ENCODE data around the gene PER3.

PER3 gene

GRCh38 chr1:7827126-7827955 lies 43.2 kb downstream of the PER3 start:
- Histone ChIP-seq H3K4me3 (peak overlapping the region; percentile 67), H3K9me3 (no peaks in the 10 kb centered on the region; the same call in 1 of the 2 replicates)
- peak; percentile 75 to 86 for DNase-seq (ENCODE audit: low spot score in 2 of 2)

GRCh38 chr1:7831458-7831857 lies 47.4 kb downstream of the PER3 start:
- Histone ChIP-seq H3K36me3 (replicated peaks) (peaks cover 32% of the 10 kb centered on the region), H3K27me3 (ENCODE audit: low read depth) (no peaks in the 10 kb centered on the region), H3K9me3 (no peaks in the 10 kb centered on the region; the same call in 1 of the 2 replicates), H3K4me3 (no peak overlapping the region), H3K4me1 (peaks cover 10% of the 10 kb centered on the region)
- in situ Hi-C loops (cut with MboI; ENCODE audit: low sequenced_read_pairs), result no loop called here
- no peak for DNase-seq (ENCODE audit: low spot score in 2 of 2)

More at GRCh38 chr1:7827126-7827955, 43.2 kb downstream of the PER3 start:
- H3K27me3 ChIP-seq (ENCODE audit: low read depth), result no peaks in the 10 kb centered on the region
- peaks cover 14% of the 10 kb centered on the region for H3K4me1 ChIP-seq
- H3K36me3 ChIP-seq (replicated peaks), result peaks cover 17% of the 10 kb centered on the region
- in situ Hi-C loops (cut with MboI; ENCODE audit: low sequenced_read_pairs), result no loop called here

- Histone ChIP-seq H3K9me3 (no peaks in the 10 kb centered on the region; the same call in 1 of the 2 replicates), H3K36me3 (replicated peaks) (peaks cover 48% of the 10 kb centered on the region), H3K27me3 (ENCODE audit: low read depth) (no peaks in the 10 kb centered on the region), H3K4me3 (no peak overlapping the region), H3K4me1 (peaks cover 2% of the 10 kb centered on the region)
- in situ Hi-C loops (cut with MboI; ENCODE audit: low sequenced_read_pairs), result no loop called here
- no peak for DNase-seq (ENCODE audit: low spot score in 2 of 2)
Measured at GRCh38 chr1:7833035-7833434, 48.9 kb downstream of the PER3 start.

- no peaks in the 10 kb centered on the region for H3K27me3 ChIP-seq (ENCODE audit: low read depth)
- peaks cover 62% of the 10 kb centered on the region for H3K36me3 ChIP-seq (replicated peaks)
- DNase-seq (ENCODE audit: low spot score in 2 of 2), result no peak
- in situ Hi-C loops (cut with MboI; ENCODE audit: low sequenced_read_pairs), result no loop called here
- no peak overlapping the region for H3K4me3 ChIP-seq
- no peaks in the 10 kb centered on the region for H3K9me3 ChIP-seq
- no peaks in the 10 kb centered on the region for H3K4me1 ChIP-seq
Measured at GRCh38 chr1:7838714-7839113, 54.6 kb downstream of the PER3 start.

GRCh38 chr1:7839526-7839925 lies 55.4 kb downstream of the PER3 start:
- in situ Hi-C loops (cut with MboI; ENCODE audit: low sequenced_read_pairs), result no loop called here
- no peaks in the 10 kb centered on the region for H3K9me3 ChIP-seq
- DNase-seq (ENCODE audit: low spot score in 2 of 2), result no peak
- peaks cover 62% of the 10 kb centered on the region for H3K36me3 ChIP-seq (replicated peaks)
- no peak overlapping the region for H3K4me3 ChIP-seq
- no peaks in the 10 kb centered on the region for H3K27me3 ChIP-seq (ENCODE audit: low read depth)
- H3K4me1 ChIP-seq, result no peaks in the 10 kb centered on the region

GRCh38 chr1:7842517-7842916 lies 58.4 kb downstream of the PER3 start:
- in situ Hi-C loops (cut with MboI; ENCODE audit: low sequenced_read_pairs), result no loop called here
- H3K9me3 ChIP-seq, result no peaks in the 10 kb centered on the region
- H3K27me3 ChIP-seq (ENCODE audit: low read depth), result no peaks in the 10 kb centered on the region
- H3K4me3 ChIP-seq, result no peak overlapping the region
- no peaks in the 10 kb centered on the region for H3K4me1 ChIP-seq
- DNase-seq (ENCODE audit: low spot score in 2 of 2), result no peak
- peaks cover 37% of the 10 kb centered on the region for H3K36me3 ChIP-seq (replicated peaks)

- in situ Hi-C loops (cut with MboI; ENCODE audit: low sequenced_read_pairs), result no loop called here
- Histone ChIP-seq H3K4me3 (no peak overlapping the region), H3K27me3 (ENCODE audit: low read depth) (no peaks in the 10 kb centered on the region), H3K4me1 (no peaks in the 10 kb centered on the region), H3K36me3 (replicated peaks) (peaks cover 12% of the 10 kb centered on the region), H3K9me3 (no peaks in the 10 kb centered on the region)
- DNase-seq (ENCODE audit: low spot score in 2 of 2), result no peak
Measured at GRCh38 chr1:7845761-7846160, 61.7 kb downstream of the PER3 start.

- no peaks in the 10 kb centered on the region for H3K9me3 ChIP-seq
- H3K4me1 ChIP-seq, result no peaks in the 10 kb centered on the region; the same call in 1 of the 2 replicates
- no peak overlapping the region for H3K4me3 ChIP-seq
- H3K36me3 ChIP-seq (replicated peaks), result peaks cover 10% of the 10 kb centered on the region; the same call in 1 of the 2 replicates
- no peak for DNase-seq (ENCODE audit: low spot score in 2 of 2)
- no peaks in the 10 kb centered on the region for H3K27me3 ChIP-seq (ENCODE audit: low read depth)
- in situ Hi-C loops (cut with MboI; ENCODE audit: low sequenced_read_pairs), result no loop called here
Measured at GRCh38 chr1:7846656-7847055, 62.6 kb downstream of the PER3 start.

GRCh38 chr1:7847599-7847998 lies 63.5 kb downstream of the PER3 start:
- peaks cover 5% of the 10 kb centered on the region for H3K4me1 ChIP-seq
- no peak for DNase-seq (ENCODE audit: low spot score in 2 of 2)
- H3K36me3 ChIP-seq (replicated peaks), result peaks cover 6% of the 10 kb centered on the region; the same call in 1 of the 2 replicates
- no peak overlapping the region for H3K4me3 ChIP-seq
- no peaks in the 10 kb centered on the region for H3K9me3 ChIP-seq
- in situ Hi-C loops (cut with MboI; ENCODE audit: low sequenced_read_pairs), result no loop called here
- no peaks in the 10 kb centered on the region for H3K27me3 ChIP-seq (ENCODE audit: low read depth)

- in situ Hi-C loops (cut with MboI; ENCODE audit: low sequenced_read_pairs), result no loop called here
- Histone ChIP-seq H3K36me3 (replicated peaks) (no peaks in the 10 kb centered on the region), H3K9me3 (no peaks in the 10 kb centered on the region), H3K4me1 (peaks cover 5% of the 10 kb centered on the region), H3K4me3 (no peak overlapping the region), H3K27me3 (ENCODE audit: low read depth) (no peaks in the 10 kb centered on the region)
- DNase-seq (ENCODE audit: low spot score in 2 of 2), result no peak
Measured at GRCh38 chr1:7850786-7851185, 66.7 kb downstream of the PER3 start.

GRCh38 chr1:7852804-7853683 lies 69.0 kb downstream of the PER3 start, which contains the start of gene UTS2:
UTS2 (minus strand) TSS chr1:7853065; CDS start chr1:7853003, 62 bp downstream.
- Histone ChIP-seq H3K36me3 (replicated peaks) (no peaks in the 10 kb centered on the region), H3K9me3 (no peaks in the 10 kb centered on the region), H3K4me3 (no peak within 1 kb of the TSS), H3K4me1 (peaks cover 5% of the 10 kb centered on the region), H3K27me3 (ENCODE audit: low read depth) (no peaks in the 10 kb centered on the region)
- no peak for DNase-seq (ENCODE audit: low spot score in 2 of 2)
- in situ Hi-C loops (cut with MboI; ENCODE audit: low sequenced_read_pairs), result no loop called here

- Histone ChIP-seq H3K4me3 (no peak overlapping the region), H3K27me3 (ENCODE audit: low read depth) (no peaks in the 10 kb centered on the region), H3K36me3 (replicated peaks) (no peaks in the 10 kb centered on the region), H3K4me1 (peaks cover 5% of the 10 kb centered on the region), H3K9me3 (no peaks in the 10 kb centered on the region)
- in situ Hi-C loops (cut with MboI; ENCODE audit: low sequenced_read_pairs), result no loop called here
- DNase-seq (ENCODE audit: low spot score in 2 of 2), result no peak
Measured at GRCh38 chr1:7853684-7854026, 69.6 kb downstream of the PER3 start.

GRCh38 chr1:7856345-7856744 lies 72.3 kb downstream of the PER3 start:
- Histone ChIP-seq H3K36me3 (replicated peaks) (no peaks in the 10 kb centered on the region), H3K27me3 (ENCODE audit: low read depth) (no peaks in the 10 kb centered on the region), H3K4me3 (no peak overlapping the region), H3K4me1 (peaks cover 5% of the 10 kb centered on the region), H3K9me3 (no peaks in the 10 kb centered on the region)
- in situ Hi-C loops (cut with MboI; ENCODE audit: low sequenced_read_pairs), result no loop called here
- DNase-seq (ENCODE audit: low spot score in 2 of 2), result peak; percentile 5 to 37

GRCh38 chr1:7857000-7857399 lies 72.9 kb downstream of the PER3 start:
- DNase-seq (ENCODE audit: low spot score in 2 of 2), result no peak
- peaks cover 2% of the 10 kb centered on the region for H3K4me1 ChIP-seq
- no peaks in the 10 kb centered on the region for H3K9me3 ChIP-seq
- H3K36me3 ChIP-seq (replicated peaks), result no peaks in the 10 kb centered on the region
- H3K27me3 ChIP-seq (ENCODE audit: low read depth), result no peaks in the 10 kb centered on the region
- no peak overlapping the region for H3K4me3 ChIP-seq
- in situ Hi-C loops (cut with MboI; ENCODE audit: low sequenced_read_pairs), result no loop called here
